Kasumi-1 (cell line): ENCODE results near the gene MYRF.

ENCODE experiments used
- DNase-seq, 2 experiments: peaks; one replicate each; lab custom pipeline; 2025; lab: John Stamatoyannopoulos, UW

MYRF gene

GRCh38 chr11:61718621-61719302, 33.7 kb upstream of the MYRF start:
- DNase-seq = no peak

- DNase-seq = no peak
Measured at GRCh38 chr11:61719978-61720377, 32.5 kb upstream of the MYRF start.

GRCh38 chr11:61720597-61720996, 31.8 kb upstream of the MYRF start:
- DNase-seq = no peak

DNA sequence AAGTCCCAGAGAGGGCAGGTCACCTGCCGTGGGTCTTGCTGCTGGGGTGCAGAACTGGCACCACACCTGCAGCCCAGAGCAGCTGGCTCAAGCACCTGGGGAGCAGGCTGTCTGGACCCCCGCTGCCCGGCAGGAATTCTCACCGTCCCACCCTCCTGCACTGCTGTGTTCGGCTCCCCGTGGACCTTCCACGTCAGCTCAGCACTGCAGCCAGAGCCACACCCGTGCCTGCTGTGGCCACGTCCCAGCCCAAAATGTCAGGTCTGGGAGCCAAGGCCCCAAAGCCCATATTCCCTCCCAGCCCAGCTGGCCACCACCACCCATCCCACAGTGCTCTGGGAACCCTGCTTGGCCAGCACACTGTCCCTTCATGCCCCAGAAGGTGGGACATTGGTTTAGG, 28.0 kb upstream of the MYRF start:
- no peak for DNase-seq

DNA sequence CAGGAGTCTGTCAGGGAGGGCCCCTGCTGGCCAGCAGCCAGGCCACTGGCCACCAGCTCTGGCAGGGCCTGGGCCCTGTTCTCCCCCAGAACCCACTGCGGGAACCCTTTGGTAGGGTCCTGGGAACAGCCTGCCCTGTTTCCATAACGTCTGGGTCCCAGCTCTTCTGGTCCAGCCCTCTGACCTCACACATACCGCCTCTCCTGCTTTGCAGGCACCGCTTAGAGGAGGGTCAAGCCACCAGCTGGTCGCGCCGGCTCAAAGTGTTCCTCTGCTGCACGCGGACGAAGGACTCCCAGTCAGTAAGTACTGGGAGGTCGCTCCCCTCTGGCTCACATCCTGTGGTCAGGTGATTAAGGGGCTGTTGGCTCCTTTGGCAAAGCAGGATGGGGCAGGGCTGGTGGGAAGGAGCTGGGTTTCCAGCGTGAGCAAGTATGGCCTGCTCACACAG, 26.6 kb upstream of the MYRF start:
- DNase-seq = no peak

- no peak for DNase-seq
Measured at GRCh38 chr11:61726775-61727174, 25.7 kb upstream of the MYRF start.

- DNase-seq = no peak
Measured at GRCh38 chr11:61727401-61727811, 25.0 kb upstream of the MYRF start.

- no peak for DNase-seq
Measured at GRCh38 chr11:61728066-61728939, 24.1 kb upstream of the MYRF start.

DNA sequence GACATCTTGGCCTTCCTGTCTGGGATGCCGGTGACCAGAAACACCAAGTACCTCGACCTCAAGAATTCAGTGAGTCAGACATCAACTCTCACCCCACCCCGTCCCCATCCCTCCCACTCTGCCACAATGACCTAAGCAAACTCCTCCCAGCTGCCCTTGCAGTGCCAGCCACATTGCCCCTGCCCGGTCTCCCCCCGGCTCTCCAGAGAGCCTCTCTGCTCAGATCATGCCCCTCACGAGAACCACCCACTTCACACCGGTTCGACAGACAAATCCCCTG, 23.6 kb upstream of the MYRF start:
- no peak for DNase-seq

DNA sequence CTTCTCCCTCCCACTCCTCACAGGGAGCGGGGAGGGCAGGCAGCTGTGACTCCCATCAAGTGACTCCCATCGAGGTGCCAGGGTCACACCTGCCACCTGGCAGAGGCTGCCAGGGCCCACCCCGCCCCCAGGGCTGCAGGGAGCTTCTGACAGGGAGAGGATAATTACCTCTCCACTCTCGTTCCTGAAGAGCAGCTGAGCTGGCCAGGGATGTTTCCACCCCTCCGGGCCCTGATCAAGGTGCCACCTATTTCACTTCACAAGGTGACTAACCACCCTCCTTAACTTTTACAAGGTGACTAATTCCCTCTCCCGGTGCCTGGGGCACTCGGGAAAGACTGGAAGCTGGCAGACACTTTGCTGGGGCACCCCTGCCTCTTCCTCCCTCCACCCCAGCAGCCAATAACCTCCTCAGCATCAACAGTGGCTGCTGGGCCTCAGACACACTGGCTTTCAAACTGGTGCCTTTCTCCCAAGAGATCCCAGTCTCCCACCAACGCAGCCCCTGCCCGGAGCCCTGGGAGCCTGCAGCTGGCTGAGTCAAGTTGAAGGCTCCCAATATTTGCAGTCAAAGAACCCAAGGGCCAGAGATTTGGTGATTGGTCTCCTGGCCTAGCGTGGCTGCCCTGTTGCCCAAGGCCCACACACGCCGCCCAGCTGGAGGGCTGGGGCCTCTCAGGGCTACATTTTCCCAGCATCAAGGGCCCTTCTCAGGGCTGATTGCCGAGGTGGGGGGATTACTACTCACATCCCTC, 22.0 kb upstream of the MYRF start:
- no peak for DNase-seq

DNA sequence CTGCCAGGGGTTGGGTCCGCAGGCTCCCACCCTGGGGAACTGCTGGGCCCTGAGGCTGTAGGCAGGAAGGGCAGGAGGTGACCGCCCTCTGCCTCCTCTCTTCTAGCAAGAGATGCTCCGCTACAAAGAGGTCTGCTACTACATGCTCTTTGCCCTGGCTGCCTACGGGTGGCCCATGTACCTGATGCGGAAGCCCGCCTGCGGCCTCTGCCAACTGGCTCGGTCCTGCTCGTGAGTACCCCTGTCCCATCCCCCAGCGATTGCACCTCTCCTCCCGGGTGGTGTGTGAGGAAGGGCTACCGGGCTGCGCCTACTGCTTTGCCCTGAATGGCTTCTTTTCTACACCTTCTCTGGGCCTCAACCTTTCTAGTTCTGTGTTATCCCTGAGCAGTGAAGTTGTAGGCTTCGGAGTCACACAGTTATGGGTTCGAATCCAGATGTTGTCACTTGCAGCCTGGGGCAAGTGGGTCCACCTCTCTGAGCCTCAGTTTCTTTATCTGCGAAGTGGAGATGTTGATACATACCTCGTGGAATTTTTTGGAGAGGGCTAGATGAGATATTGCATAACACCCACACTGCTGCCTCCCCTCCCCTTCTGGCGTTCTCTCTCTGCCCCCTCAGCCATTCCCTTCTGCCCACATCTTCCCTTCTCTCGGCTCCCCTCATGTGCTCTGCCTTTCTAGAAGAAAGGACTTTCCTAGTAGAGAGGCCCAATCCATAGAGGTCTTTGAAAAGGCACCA, 21.1 kb upstream of the MYRF start:
- no peak for DNase-seq

GRCh38 chr11:61731952-61732675, 20.3 kb upstream of the MYRF start:
- no peak for DNase-seq

DNA sequence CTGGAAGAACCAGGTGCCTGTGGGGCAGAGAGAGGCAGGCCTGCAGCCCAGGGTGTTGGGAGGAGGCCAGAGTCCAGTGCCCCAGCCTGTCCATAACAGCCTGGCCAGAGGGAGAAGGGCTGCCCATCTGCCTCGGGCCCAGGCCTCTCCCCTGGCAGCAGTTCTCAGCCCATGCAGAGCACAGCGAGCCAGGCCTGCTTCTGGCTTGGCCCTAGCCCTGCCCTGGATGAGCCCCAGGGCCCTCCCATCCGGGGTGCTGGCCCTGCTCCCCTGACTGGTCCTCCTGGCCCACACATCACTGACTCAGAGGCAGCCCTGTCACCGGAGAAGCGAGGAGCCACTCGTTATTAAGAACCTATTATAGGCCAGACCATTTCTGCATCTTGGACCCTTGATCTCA, 19.7 kb upstream of the MYRF start:
- no peak for DNase-seq

DNA sequence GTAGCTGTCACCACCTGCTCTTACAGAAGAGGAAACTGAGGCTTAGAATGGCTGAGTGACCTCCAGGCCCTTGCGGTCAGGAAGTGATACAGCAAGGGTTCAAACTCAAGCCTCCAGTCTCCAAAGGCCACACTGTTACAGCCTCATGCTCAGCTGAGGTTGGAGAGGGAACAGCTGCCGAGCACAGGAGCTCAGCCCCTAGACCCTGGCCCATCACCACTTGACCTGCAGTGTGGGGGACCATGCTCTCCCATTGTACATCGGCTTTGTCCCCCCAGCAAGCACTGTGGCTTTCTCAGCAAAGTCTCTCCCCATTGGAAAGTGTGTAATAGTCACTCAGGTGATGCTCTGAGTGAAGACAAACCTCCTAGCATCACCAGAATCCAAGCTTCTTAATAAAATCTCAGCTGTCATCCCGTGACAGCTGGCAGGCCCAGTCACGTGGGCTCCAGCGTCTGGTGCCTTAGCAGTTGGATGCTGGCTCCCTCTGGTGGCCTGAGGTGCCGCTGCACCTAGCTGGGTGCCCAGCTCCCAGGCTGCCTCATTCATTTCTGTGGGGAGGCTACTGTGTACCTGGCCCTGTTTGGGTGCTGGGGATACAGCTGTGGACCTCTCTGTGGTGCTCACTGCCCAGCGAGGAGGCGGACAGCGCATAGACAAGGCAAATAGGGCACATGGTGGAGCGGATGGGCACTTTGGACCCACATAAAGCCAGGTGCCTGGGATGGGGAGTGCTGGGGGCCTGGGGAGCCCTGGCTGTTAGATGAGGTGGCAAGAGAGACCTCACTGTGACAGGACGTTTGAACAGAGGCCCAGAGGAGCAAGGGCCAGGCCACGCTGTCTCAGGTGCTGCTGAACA, 19.1 kb upstream of the MYRF start:
- DNase-seq = peak; percentile 73 to 80

DNA sequence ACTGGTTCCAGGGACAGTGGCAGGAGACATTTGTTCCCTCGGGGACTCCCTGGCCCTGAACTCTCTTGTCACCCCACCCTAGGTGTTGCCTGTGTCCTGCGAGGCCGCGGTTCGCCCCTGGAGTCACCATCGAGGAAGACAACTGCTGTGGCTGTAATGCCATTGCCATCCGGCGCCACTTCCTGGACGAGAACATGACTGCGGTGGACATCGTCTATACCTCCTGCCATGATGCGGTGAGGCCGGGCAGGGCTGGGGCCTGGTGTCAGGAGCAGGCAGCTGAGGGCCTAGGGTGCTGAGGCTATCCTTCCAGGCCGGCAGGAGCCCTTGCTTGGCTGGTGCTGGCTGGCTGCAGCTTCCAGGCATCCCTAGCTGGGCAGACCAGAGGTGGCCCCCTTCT, 17.7 kb upstream of the MYRF start:
- no peak for DNase-seq

GRCh38 chr11:61735391-61735790, 17.0 kb upstream of the MYRF start:
- no peak for DNase-seq

DNA sequence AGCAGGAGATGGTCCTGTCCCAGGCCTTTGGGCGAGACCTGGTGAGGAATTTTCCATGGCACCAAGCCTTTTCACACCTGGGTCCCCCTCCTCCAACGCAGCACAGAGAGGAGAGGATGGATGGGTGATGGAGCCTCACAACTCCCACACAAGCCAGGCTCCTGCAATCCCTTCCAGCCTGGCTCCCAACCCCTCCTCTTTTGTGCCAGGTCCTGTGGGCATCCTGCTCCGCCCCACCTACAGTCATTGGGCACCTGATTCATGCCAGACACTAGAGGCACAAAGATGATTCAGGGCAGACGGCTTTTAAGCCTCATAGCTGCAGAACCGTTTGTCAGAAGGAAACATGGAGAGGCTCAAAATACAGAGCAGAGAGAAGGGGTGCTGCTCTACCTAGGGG, 16.1 kb upstream of the MYRF start:
- no peak for DNase-seq

GRCh38 chr11:61737131-61737530, 15.3 kb upstream of the MYRF start:
- no peak for DNase-seq

GRCh38 chr11:61737636-61738386, 14.6 kb upstream of the MYRF start:
- no peak for DNase-seq

DNA sequence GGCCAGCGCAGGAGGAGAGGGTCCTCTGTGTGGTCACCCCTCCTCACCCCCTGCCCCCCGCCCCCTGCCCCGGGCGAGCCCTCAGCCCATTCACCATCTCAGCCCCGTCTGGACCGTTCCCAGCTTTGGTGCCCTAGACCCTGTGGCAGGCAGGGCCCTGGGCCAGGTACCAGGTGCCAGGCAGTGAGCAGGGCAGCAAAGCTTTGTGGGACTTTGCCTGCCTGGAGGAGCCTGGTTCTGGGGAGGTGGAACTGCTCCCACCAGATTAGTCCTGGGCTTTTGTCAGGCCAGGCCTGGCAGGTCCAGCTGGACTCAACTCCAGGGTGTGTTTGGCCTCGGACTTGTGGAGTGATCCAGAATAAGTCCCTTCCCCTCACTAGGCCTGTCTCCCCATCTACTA, 13.7 kb upstream of the MYRF start:
- no peak for DNase-seq
